Central memory CD8-positive, alpha-beta T cell (primary cell): ENCODE data around the gene FREM1.

Experiments
- ATAC-seq: fragments of 150-1000 bp; cut with Tn5 transposase; replicated peaks from 2 replicates; pipeline ENCODE4 v1.10.0; 2022; ENCODE audit warnings: mild to moderate bottlenecking, moderate FRiP score, moderate number of reproducible peaks; ENCODE audit not compliant: poor library complexity, severe bottlenecking; ENCODE audit errors: extremely low read depth
- DNase-seq, 2 donors: peaks; one replicate each; pipeline ENCODE4 v3.0.0; 2021; ENCODE audit warnings: low spot score in 2 of 2
- H3K27ac Mint-ChIP-seq: one replicate; pipeline ENCODE4 v1.8.0; 2022; ENCODE audit warnings: low read depth, mild to moderate bottlenecking, moderate library complexity, mixed read lengths
- H3K27me3 Mint-ChIP-seq: one replicate; pipeline ENCODE4 v1.8.0; 2022; ENCODE audit warnings: mixed read lengths
- H3K36me3 Mint-ChIP-seq: one replicate; pipeline ENCODE4 v1.8.0; 2022; ENCODE audit warnings: mild to moderate bottlenecking, moderate library complexity, mixed read lengths; ENCODE audit not compliant: insufficient read depth
- H3K4me1 Mint-ChIP-seq: one replicate; pipeline ENCODE4 v1.8.0; 2022; ENCODE audit warnings: mixed read lengths
- H3K4me3 Mint-ChIP-seq: one replicate; pipeline ENCODE4 v1.8.0; 2022; ENCODE audit warnings: mild to moderate bottlenecking, moderate library complexity, mixed read lengths
- H3K9me3 Mint-ChIP-seq: one replicate; pipeline ENCODE4 v1.8.0; 2022; ENCODE audit warnings: mixed read lengths

FREM1 gene

DNA sequence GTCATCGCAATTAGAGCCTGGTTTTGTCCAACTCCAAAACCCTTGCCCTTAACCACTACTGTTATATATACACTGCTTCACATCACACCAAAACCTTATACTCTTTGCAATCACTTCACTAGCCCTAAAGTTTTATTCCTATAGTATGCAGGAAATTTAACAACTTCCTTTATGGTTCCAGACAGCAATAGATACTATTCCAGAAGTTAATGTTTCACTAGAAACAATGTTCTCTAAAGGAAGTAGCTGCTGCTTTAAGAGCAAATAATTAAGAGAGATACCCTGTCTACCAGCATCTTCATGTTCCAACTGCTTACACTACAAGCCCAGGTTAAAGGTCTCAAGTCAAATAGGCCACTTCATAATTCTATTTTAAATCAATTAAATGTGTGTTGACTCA lies 22.0 kb downstream of the FREM1 start:
- Mint-ChIP-seq H3K27ac (no peak overlapping the region), H3K4me3 (no peak overlapping the region)
- ATAC-seq, result no peak

DNA sequence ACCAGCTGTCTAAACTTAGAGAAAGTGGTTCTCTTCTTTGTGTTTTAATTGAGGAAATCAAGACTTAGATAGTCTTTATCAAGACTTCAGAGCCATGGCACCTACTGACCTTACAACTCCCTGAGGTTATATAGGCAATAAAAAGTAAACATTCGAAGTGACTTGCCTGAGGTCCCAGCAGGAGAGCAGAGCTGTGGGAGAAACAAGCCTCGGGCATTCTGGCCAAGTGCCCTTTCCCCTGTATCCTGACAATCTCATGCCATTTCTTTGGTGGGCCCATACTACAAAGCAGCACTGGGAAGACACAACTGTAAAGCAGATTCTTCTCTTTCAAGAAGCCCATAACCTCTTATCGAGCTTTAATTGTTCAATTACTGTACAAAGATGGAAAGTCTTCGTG lies 23.1 kb downstream of the FREM1 start:
- H3K4me1 Mint-ChIP-seq, result no peaks in the 10 kb centered on the region
- DNase-seq (no peak), ATAC-seq (no peak)
- H3K4me3 Mint-ChIP-seq, result no peak overlapping the region
- no peaks in the 10 kb centered on the region for H3K36me3 Mint-ChIP-seq
- H3K27ac Mint-ChIP-seq, result no peak overlapping the region
- peaks cover 10% of the 10 kb centered on the region for H3K27me3 Mint-ChIP-seq
- H3K9me3 Mint-ChIP-seq, result no peaks in the 10 kb centered on the region

More for the DNA sequence above, 22.0 kb downstream of the FREM1 start:
- H3K4me1 Mint-ChIP-seq, result no peaks in the 10 kb centered on the region
- no peaks in the 10 kb centered on the region for H3K9me3 Mint-ChIP-seq
- DNase-seq, result no peak
- no peaks in the 10 kb centered on the region for H3K36me3 Mint-ChIP-seq
- peaks cover 10% of the 10 kb centered on the region for H3K27me3 Mint-ChIP-seq

GRCh38 chr9:14883310-14883944 lies 26.8 kb downstream of the FREM1 start:
- Mint-ChIP-seq H3K4me1 (no peaks in the 10 kb centered on the region), H3K27ac (no peak overlapping the region), H3K27me3 (peaks cover 9% of the 10 kb centered on the region), H3K36me3 (no peaks in the 10 kb centered on the region), H3K9me3 (no peaks in the 10 kb centered on the region), H3K4me3 (no peak overlapping the region)
- ATAC-seq (no peak), DNase-seq (no peak)

DNA sequence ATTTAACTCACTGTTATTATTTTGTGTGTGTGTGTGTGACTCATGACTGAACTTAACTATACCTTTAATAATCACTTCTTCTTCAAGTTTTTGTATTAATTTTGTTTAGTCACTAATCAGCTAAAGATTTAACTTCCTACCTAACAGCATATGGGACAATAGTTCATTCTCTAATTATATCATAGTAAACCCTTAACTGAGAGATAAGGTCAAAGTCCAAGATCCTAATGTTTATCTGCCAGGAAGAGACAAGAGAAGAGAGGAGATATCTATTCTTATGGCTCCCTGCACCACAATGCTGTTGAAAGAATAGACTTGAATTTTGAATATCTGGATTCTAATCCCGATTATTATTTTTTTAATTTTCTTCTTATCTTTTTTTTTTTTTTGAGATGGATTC lies 28.1 kb downstream of the FREM1 start:
- no peak for ATAC-seq

DNA sequence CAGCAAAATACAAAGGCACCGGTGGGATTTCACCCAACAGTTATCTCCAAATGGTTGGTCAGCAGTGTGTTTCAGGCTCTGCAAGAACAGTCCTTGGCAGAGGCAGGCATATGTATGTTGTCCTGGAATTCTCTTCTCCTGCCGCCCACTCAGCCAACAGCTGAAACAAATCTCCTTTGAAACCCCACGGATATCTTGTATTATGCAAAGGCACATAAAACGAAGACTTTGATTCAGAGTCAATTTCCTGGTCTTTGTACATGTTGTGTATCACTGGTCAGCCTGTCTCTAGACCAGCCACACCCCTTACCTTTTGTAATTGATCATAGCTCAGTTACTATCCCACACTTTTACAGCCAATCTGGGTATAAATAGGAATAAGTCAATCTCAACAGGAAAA lies 29.2 kb downstream of the FREM1 start:
- DNase-seq, result no peak
- ATAC-seq, result no peak
- peaks cover 6% of the 10 kb centered on the region for H3K9me3 Mint-ChIP-seq
- H3K27me3 Mint-ChIP-seq, result peaks cover 25% of the 10 kb centered on the region
- no peak overlapping the region for H3K4me3 Mint-ChIP-seq
- no peak overlapping the region for H3K27ac Mint-ChIP-seq
- no peaks in the 10 kb centered on the region for H3K4me1 Mint-ChIP-seq
- no peaks in the 10 kb centered on the region for H3K36me3 Mint-ChIP-seq

More for the DNA sequence above, 28.1 kb downstream of the FREM1 start:
- no peak overlapping the region for H3K4me3 Mint-ChIP-seq
- H3K36me3 Mint-ChIP-seq, result no peaks in the 10 kb centered on the region
- no peaks in the 10 kb centered on the region for H3K4me1 Mint-ChIP-seq
- no peak for DNase-seq
- no peak overlapping the region for H3K27ac Mint-ChIP-seq
- H3K27me3 Mint-ChIP-seq, result peaks cover 22% of the 10 kb centered on the region
- H3K9me3 Mint-ChIP-seq, result peaks cover 4% of the 10 kb centered on the region

DNA sequence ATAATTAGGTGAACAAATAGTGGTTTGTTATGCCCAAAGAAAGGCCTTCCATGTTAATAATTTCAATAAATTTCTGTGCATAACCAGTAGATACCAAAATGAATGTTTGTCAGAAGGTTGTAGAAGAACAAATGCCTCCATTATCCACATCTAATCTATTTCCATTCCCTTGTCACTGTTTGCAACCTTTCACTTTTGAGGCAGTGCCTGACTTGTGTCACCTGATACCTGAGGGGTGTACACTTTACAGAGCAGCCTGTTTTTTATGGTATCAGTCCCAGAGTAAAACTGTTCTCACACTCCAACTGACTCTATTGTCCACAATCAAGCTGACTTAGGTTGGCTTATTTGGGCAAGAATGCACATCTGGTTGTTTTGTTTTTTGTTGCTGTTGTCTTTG lies 40.1 kb downstream of the FREM1 start:
- no peak overlapping the region for H3K4me3 Mint-ChIP-seq
- H3K4me1 Mint-ChIP-seq, result no peaks in the 10 kb centered on the region
- ATAC-seq (no peak), DNase-seq (no peak)
- H3K27me3 Mint-ChIP-seq, result no peaks in the 10 kb centered on the region
- H3K9me3 Mint-ChIP-seq, result no peaks in the 10 kb centered on the region
- no peak overlapping the region for H3K27ac Mint-ChIP-seq
- no peaks in the 10 kb centered on the region for H3K36me3 Mint-ChIP-seq

DNA sequence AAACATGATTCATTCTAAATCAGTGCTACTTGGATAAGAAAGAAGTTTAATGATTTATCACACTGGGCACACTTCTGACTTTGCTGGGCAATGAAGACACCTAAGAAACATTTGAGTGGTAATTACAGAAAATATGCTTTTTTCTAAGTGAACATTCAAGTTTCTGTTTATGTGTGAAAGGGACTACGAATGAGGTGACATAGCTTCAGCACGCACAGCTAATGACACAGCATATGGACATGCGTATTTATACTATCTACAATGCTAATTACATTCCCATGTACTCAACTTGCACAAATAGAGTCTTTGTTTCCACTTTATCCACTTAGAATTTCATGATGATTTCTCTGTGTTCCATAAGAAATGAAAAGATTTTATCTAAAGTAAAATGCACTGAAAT lies 40.6 kb downstream of the FREM1 start:
- Mint-ChIP-seq H3K9me3 (no peaks in the 10 kb centered on the region), H3K4me1 (no peaks in the 10 kb centered on the region), H3K27me3 (no peaks in the 10 kb centered on the region), H3K36me3 (no peaks in the 10 kb centered on the region), H3K4me3 (no peak overlapping the region), H3K27ac (no peak overlapping the region)
- no peak for ATAC-seq
- DNase-seq, result no peak

DNA sequence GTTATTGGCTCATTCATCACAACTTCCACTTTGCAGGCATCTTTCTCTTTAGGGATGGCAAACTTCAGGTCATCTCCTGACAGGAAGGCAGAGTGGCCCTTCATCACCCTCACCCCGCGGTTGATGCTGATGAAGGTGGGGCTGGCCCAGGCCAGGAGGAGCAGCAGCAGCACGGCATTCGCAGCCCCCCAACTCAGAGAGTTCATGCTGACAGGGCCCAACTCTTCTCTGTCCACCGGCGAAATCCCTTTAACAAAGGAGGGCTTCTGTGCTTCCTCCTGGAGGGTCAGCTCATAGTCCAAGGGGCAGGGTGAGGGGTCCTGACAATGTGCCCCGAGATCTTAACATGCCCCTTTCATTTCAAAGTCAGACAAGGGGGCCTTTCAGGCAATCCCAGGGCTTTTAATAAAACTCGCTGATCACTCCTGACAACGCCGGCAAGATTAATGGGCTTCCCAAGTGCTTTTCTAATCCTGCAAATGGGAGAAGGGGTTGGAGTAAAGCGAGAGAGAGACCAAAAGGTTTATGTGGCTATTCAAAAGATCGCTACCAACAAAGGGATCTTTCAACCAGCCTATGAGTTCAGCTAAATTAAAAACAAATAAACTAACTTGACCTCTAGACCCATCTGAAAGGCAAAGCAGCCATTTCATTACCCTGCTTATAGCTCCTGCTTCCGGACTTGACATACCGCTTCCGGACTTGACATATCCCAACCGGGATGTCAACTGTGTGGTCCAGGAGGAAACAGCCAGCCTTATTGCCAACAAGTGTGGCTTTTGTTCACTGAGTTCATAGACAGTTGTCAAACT lies 41.2 kb downstream of the FREM1 start:
- no peaks in the 10 kb centered on the region for H3K27me3 Mint-ChIP-seq
- H3K27ac Mint-ChIP-seq, result no peak overlapping the region
- H3K9me3 Mint-ChIP-seq, result no peaks in the 10 kb centered on the region
- no peak for ATAC-seq
- no peak for DNase-seq
- no peaks in the 10 kb centered on the region for H3K4me1 Mint-ChIP-seq
- no peak overlapping the region for H3K4me3 Mint-ChIP-seq
- no peaks in the 10 kb centered on the region for H3K36me3 Mint-ChIP-seq

- ATAC-seq (no peak), DNase-seq (no peak)
- Mint-ChIP-seq H3K27ac (no peak overlapping the region), H3K9me3 (no peaks in the 10 kb centered on the region), H3K4me1 (no peaks in the 10 kb centered on the region), H3K4me3 (no peak overlapping the region), H3K27me3 (no peaks in the 10 kb centered on the region), H3K36me3 (no peaks in the 10 kb centered on the region)
Observed at GRCh38 chr9:14868418-14868771, 41.8 kb downstream of the FREM1 start.

GRCh38 chr9:14866200-14866749 lies 44.0 kb downstream of the FREM1 start:
- Mint-ChIP-seq H3K27me3 (no peaks in the 10 kb centered on the region), H3K27ac (no peak overlapping the region)
- ATAC-seq, result no peak

GRCh38 chr9:14864309-14864708 lies 45.9 kb downstream of the FREM1 start:
- no peak for DNase-seq
- ATAC-seq, result no peak
- Mint-ChIP-seq H3K4me1 (no peaks in the 10 kb centered on the region), H3K27ac (no peak overlapping the region), H3K4me3 (no peak overlapping the region), H3K9me3 (no peaks in the 10 kb centered on the region), H3K36me3 (no peaks in the 10 kb centered on the region), H3K27me3 (no peaks in the 10 kb centered on the region)

More at GRCh38 chr9:14866200-14866749, 44.0 kb downstream of the FREM1 start:
- Mint-ChIP-seq H3K4me3 (no peak overlapping the region), H3K36me3 (no peaks in the 10 kb centered on the region), H3K4me1 (no peaks in the 10 kb centered on the region), H3K9me3 (no peaks in the 10 kb centered on the region)
- no peak for DNase-seq

DNA sequence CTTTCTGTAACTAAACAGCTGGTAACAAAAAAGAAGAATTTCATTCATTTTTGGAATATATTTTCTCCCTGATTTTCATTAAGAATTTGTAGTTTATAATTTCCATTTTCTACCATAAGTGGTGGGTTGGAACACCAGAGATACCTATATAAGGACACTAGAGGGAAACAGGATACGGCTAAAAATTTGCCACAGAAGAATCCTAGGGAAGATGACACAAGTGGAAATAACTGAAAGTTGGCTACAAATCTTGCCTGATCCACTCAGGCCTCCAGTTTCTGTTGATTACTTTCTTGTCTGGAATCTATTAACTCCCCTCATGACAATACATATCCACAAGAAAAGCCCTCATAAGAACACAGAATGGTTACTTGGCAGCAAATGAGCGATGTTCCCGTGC lies 46.8 kb downstream of the FREM1 start:
- Mint-ChIP-seq H3K27ac (no peak overlapping the region), H3K4me1 (no peaks in the 10 kb centered on the region), H3K9me3 (no peaks in the 10 kb centered on the region), H3K36me3 (no peaks in the 10 kb centered on the region), H3K4me3 (no peak overlapping the region), H3K27me3 (no peaks in the 10 kb centered on the region)
- DNase-seq, result no peak
- ATAC-seq, result no peak
